HEK293 (cell line): ENCODE data around the gene GLRX2.

ENCODE experiments used
- CTCF ChIA-PET: fragments of 350-600 bp; formaldehyde crosslinking; extraction: SDS; loops from one replicate; lab custom pipeline; 2021; ENCODE audit warnings: antibody characterized with exemption; lab: Yijun Ruan, JAX
- POLR2A ChIA-PET: fragments of 300-600 bp; formaldehyde crosslinking; extraction: SDS; loops from one replicate; lab custom pipeline; 2020; ENCODE audit warnings: antibody characterized with exemption, inconsistent platforms; lab: Yijun Ruan, JAX
- H3K27ac ChIP-seq: fragments of 200-500 bp; sonication (Bioruptor generic); 2 replicates; pipeline ENCODE4 v1.5.1; 2014; ENCODE audit warnings: low read depth, low read length, control low read depth, inconsistent platforms; ENCODE audit errors: extremely low read depth
- H3K36me3 ChIP-seq, 2 experiments: fragments of 200-500 bp in 1 of 2; sonication (Bioruptor generic) in 1 of 2; 1 replicate in 1 of 2; 2 replicates in 1 of 2; pipeline ENCODE4 v1.5.1; 2014 to 2017; ENCODE audit warnings: inconsistent platforms in 2 of 2, low read length in 2 of 2; ENCODE audit not compliant: control insufficient read depth in 2 of 2, insufficient read depth in 1 of 2
- H3K4me1 ChIP-seq: fragments of 200-500 bp; sonication (Bioruptor generic); 2 replicates; pipeline ENCODE4 v1.5.1; 2014; ENCODE audit warnings: mild to moderate bottlenecking, low read length, inconsistent platforms; ENCODE audit not compliant: control insufficient read depth, insufficient read depth
- H3K4me3 ChIP-seq: 2 replicates; pipeline ENCODE4 v1.5.1; 2011; ENCODE audit warnings: low read depth, mild to moderate bottlenecking, control low read depth, low read length, moderate library complexity
- H3K9me3 ChIP-seq: fragments of 200-500 bp; sonication (Bioruptor generic); 2 replicates; pipeline ENCODE4 v1.5.1; 2014; ENCODE audit warnings: low read depth, low read length, inconsistent platforms; ENCODE audit not compliant: control insufficient read depth, insufficient read depth
- GLI4 ChIP-seq: fragments of 450-650 bp; formaldehyde crosslinking; IDR thresholded peaks from 2 replicates; pipeline ENCODE4 v1.5.1; 2016; ENCODE audit warnings: missing biosample characterization, missing genetic modification characterization
- PBX3 ChIP-seq: sonication (generic); formaldehyde crosslinking; IDR thresholded peaks from 2 replicates; pipeline ENCODE4 v1.8.1; 2022; ENCODE audit warnings: mild to moderate bottlenecking, moderate library complexity, missing genetic modification reagents
- PRDM1 ChIP-seq: fragments of 450-650 bp; formaldehyde crosslinking; IDR thresholded peaks from 2 replicates; pipeline ENCODE4; 2016; ENCODE audit warnings: missing biosample characterization, missing genetic modification characterization
- RBAK ChIP-seq: fragments of 450-650 bp; formaldehyde crosslinking; IDR thresholded peaks from 2 replicates; pipeline ENCODE4 v1.5.1; 2016; ENCODE audit warnings: missing biosample characterization, missing genetic modification characterization
- SP2 ChIP-seq: fragments of 450-650 bp; formaldehyde crosslinking; IDR thresholded peaks from 2 replicates; pipeline ENCODE4 v1.5.1; 2016; ENCODE audit warnings: missing biosample characterization, missing genetic modification characterization
- YY1 ChIP-seq: fragments of 450-650 bp; formaldehyde crosslinking; IDR thresholded peaks from 2 replicates; pipeline ENCODE4 v1.5.1; 2018; ENCODE audit warnings: missing biosample characterization, missing genetic modification characterization
- ZEB2 ChIP-seq: fragments of 450-650 bp; formaldehyde crosslinking; IDR thresholded peaks from 2 replicates; pipeline ENCODE4 v1.5.1; 2016; ENCODE audit warnings: missing biosample characterization, missing genetic modification characterization
- ZFHX2 ChIP-seq: fragments of 450-650 bp; formaldehyde crosslinking; conservative IDR thresholded peaks from 2 replicates; pipeline ENCODE4 v1.5.1; 2016; ENCODE audit warnings: missing biosample characterization, missing genetic modification characterization
- ZFP37 ChIP-seq: fragments of 450-650 bp; formaldehyde crosslinking; IDR thresholded peaks from 2 replicates; pipeline ENCODE4 v1.5.1; 2016; ENCODE audit warnings: missing biosample characterization, missing genetic modification characterization
- ZNF132 ChIP-seq: fragments of 450-650 bp; formaldehyde crosslinking; IDR thresholded peaks from 2 replicates; pipeline ENCODE4 v1.5.1; 2017; ENCODE audit warnings: missing biosample characterization, missing genetic modification characterization, borderline replicate concordance
- ZNF239 ChIP-seq: fragments of 450-650 bp; formaldehyde crosslinking; IDR thresholded peaks from 2 replicates; pipeline ENCODE4 v1.5.1; 2016; ENCODE audit warnings: missing biosample characterization, missing genetic modification characterization
- ZNF248 ChIP-seq: fragments of 450-650 bp; formaldehyde crosslinking; IDR thresholded peaks from 2 replicates; pipeline ENCODE4 v1.5.1; 2017; ENCODE audit warnings: missing biosample characterization, missing genetic modification characterization
- ZNF302 ChIP-seq: fragments of 450-650 bp; formaldehyde crosslinking; IDR thresholded peaks from 2 replicates; pipeline ENCODE4 v1.5.1; 2016; ENCODE audit warnings: missing biosample characterization, missing genetic modification characterization, low read depth
- ZNF423 ChIP-seq: fragments of 450-650 bp; formaldehyde crosslinking; IDR thresholded peaks from 2 replicates; pipeline ENCODE4 v1.5.1; 2016; ENCODE audit warnings: missing biosample characterization, missing genetic modification characterization
- ZNF473 ChIP-seq: fragments of 450-650 bp; formaldehyde crosslinking; IDR thresholded peaks from 2 replicates; pipeline ENCODE4 v1.5.1; 2017; ENCODE audit warnings: missing biosample characterization, missing genetic modification characterization
- ZNF513 ChIP-seq: fragments of 450-650 bp; IDR thresholded peaks from 2 replicates; pipeline ENCODE4 v1.5.1; 2018; ENCODE audit warnings: missing biosample characterization, missing genetic modification characterization
- ZNF518A ChIP-seq: fragments of 450-650 bp; formaldehyde crosslinking; conservative IDR thresholded peaks from 2 replicates; pipeline ENCODE4 v1.5.1; 2016; ENCODE audit warnings: low read depth, missing biosample characterization, missing genetic modification characterization
- ZNF561 ChIP-seq: fragments of 450-650 bp; IDR thresholded peaks from 2 replicates; pipeline ENCODE4 v1.5.1; 2018; ENCODE audit warnings: missing biosample characterization, missing genetic modification characterization, borderline replicate concordance
- ZNF600 ChIP-seq: fragments of 450-650 bp; formaldehyde crosslinking; IDR thresholded peaks from 2 replicates; pipeline ENCODE4 v1.5.1; 2016; ENCODE audit warnings: missing biosample characterization, missing genetic modification characterization
- ZNF654 ChIP-seq: fragments of 450-650 bp; formaldehyde crosslinking; IDR thresholded peaks from 2 replicates; pipeline ENCODE4 v1.5.1; 2016; ENCODE audit warnings: low read depth, missing biosample characterization, missing genetic modification characterization
- ZNF776 ChIP-seq: fragments of 450-650 bp; formaldehyde crosslinking; IDR thresholded peaks from 2 replicates; pipeline ENCODE4 v1.5.0; 2017; ENCODE audit warnings: missing biosample characterization, missing genetic modification characterization, borderline replicate concordance
- TF ChIP-seq, protein P1 (sequence below): fragments of 450-650 bp; formaldehyde crosslinking; IDR thresholded peaks from 2 replicates; pipeline ENCODE4 v1.5.0; 2017; ENCODE audit warnings: missing biosample characterization, missing genetic modification characterization, borderline replicate concordance

GLRX2 gene

DNA sequence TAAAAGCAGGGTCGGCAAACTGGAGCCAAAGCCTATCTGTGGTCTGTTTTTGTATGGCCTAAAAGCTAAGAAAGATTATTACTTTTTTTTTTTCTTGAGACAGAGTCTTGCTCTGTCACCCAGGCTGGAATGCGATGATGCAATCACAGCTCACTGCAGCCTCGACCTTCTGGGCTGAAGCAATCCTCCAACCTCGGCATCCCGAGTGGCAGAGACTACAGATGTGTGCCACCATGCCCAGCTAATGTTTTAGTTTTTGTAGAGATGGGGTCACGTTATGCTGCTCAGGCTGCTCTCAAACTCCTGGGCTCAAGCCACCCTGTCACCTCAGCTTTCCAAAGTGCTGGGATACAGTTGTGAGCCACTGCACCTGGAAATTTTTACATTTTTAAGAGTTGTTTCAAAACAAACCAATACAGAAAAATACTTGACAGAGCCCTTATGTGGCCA is 6.5 kb upstream of the GLRX2 start (continued):
- no peak for TF ChIP-seq ZNF518A
- no peak for TF ChIP-seq ZNF473 (tag by site-specific recombination)
- peak; percentile 17; the same call in 1 of the 2 replicates for TF ChIP-seq ZNF600
- peak; percentile 58 for TF ChIP-seq PRDM1 (tag by site-specific recombination)
- TF ChIP-seq GLI4 (tag by site-specific recombination), result no peak
- TF ChIP-seq ZFP37 (tag by site-specific recombination), result no peak
- TF ChIP-seq YY1 (tag by site-specific recombination), result no peak
- TF ChIP-seq, protein P1, sequence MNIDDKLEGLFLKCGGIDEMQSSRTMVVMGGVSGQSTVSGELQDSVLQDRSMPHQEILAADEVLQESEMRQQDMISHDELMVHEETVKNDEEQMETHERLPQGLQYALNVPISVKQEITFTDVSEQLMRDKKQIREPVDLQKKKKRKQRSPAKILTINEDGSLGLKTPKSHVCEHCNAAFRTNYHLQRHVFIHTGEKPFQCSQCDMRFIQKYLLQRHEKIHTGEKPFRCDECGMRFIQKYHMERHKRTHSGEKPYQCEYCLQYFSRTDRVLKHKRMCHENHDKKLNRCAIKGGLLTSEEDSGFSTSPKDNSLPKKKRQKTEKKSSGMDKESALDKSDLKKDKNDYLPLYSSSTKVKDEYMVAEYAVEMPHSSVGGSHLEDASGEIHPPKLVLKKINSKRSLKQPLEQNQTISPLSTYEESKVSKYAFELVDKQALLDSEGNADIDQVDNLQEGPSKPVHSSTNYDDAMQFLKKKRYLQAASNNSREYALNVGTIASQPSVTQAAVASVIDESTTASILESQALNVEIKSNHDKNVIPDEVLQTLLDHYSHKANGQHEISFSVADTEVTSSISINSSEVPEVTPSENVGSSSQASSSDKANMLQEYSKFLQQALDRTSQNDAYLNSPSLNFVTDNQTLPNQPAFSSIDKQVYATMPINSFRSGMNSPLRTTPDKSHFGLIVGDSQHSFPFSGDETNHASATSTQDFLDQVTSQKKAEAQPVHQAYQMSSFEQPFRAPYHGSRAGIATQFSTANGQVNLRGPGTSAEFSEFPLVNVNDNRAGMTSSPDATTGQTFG (tag by site-specific recombination), result no peak
- no peak for TF ChIP-seq ZNF513 (tag by site-specific recombination)
- TF ChIP-seq ZNF561 (tag by site-specific recombination), result no peak
- no peak for TF ChIP-seq ZNF302 (tag by site-specific recombination)
- no peak for TF ChIP-seq ZNF248 (tag by site-specific recombination)

GRCh38 chr1:193110864-193111263 is 5.7 kb upstream of the GLRX2 start:
- Histone ChIP-seq H3K4me3 (no peak overlapping the region), H3K27ac (no peak overlapping the region), H3K9me3 (no peaks in the 10 kb centered on the region), H3K36me3 (no peaks in the 10 kb centered on the region), H3K4me1 (peaks cover 3% of the 10 kb centered on the region; the same call in 1 of the 2 replicates)
- ChIA-PET POLR2A (no interaction called here), CTCF (no interaction called here)
- TF ChIP-seq RBAK (tag by site-specific recombination) (no peak), ZNF239 (tag by site-specific recombination) (no peak), ZNF132 (tag by site-specific recombination) (no peak), ZNF776 (tag by site-specific recombination) (no peak)

DNA sequence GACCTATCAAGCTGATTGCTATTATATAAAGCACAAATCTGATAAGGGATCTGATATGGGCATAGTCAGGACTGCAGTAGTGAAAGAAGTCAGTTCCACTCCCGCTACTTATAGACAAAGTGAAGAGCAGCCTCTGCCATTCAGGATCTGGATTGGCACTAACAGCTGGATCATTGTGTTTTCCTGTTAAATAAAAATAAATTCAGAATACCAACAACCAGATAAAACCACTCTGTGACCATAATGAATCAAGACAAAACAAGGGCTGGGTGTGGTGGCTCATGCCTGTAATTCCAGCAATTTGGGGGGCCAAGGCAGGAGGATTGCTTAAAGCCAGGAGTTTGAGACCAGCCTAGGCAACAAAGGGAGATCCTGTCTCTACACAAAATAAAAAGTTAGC is 5.0 kb upstream of the GLRX2 start:
- CTCF ChIA-PET, result no interaction called here
- POLR2A ChIA-PET, result no interaction called here
- H3K4me3 ChIP-seq, result no peak overlapping the region
- peaks cover 3% of the 10 kb centered on the region; the same call in 1 of the 2 replicates for H3K4me1 ChIP-seq
- H3K9me3 ChIP-seq, result no peaks in the 10 kb centered on the region
- TF ChIP-seq ZNF423 (tag by site-specific recombination) (no peak), ZFHX2 (tag by site-specific recombination) (no peak), ZNF654 (tag by site-specific recombination) (no peak), PBX3 (CRISPR knock-in tag) (no peak), SP2 (tag by site-specific recombination) (no peak), ZEB2 (tag by site-specific recombination) (no peak)
- TF ChIP-seq, all 188 proteins: peak for 0
- Histone ChIP-seq H3K27ac (no peak overlapping the region), H3K36me3 (no peaks in the 10 kb centered on the region)
